H9 (cell line): Measurements from ENCODE around the gene KRT78. TPM values are rescaled to one million over a fixed set of nuclear protein-coding genes. Genes with fewer than 3 reads are reported as not detected.

Experiments
- DNase-seq: peaks from one replicate; pipeline ENCODE4 v3.0.0-alpha.2; 2017
- H2AFZ ChIP-seq: one replicate; pipeline ENCODE4 v1.6.1; 2013; ENCODE audit warnings: mild to moderate bottlenecking, low read length, control low read depth, moderate library complexity
- H2AK5ac ChIP-seq: 2 replicates; pipeline ENCODE4 v1.6.1; 2013; ENCODE audit warnings: low read length, control low read depth, mixed read lengths; ENCODE audit not compliant: insufficient read length
- H2BK120ac ChIP-seq: one replicate; pipeline ENCODE4 v1.6.1; 2013; ENCODE audit warnings: low read depth, mild to moderate bottlenecking, low read length, control low read depth, inconsistent platforms; ENCODE audit not compliant: poor library complexity, severe bottlenecking
- H2BK12ac ChIP-seq: 2 replicates; pipeline ENCODE4 v1.6.1; 2013; ENCODE audit warnings: low read length, control low read depth, mixed read lengths, low read depth; ENCODE audit not compliant: insufficient read length
- H2BK15ac ChIP-seq: 2 replicates; pipeline ENCODE4 v1.6.1; 2013; ENCODE audit warnings: low read depth, low read length, control low read depth
- H2BK20ac ChIP-seq: one replicate; pipeline ENCODE4 v1.6.1; 2013; ENCODE audit warnings: low read depth, mild to moderate bottlenecking, low read length, control low read depth, inconsistent platforms; ENCODE audit not compliant: poor library complexity, severe bottlenecking
- H2BK5ac ChIP-seq: 2 replicates; pipeline ENCODE4 v1.6.1; 2013; ENCODE audit warnings: low read length, control low read depth, mixed read lengths; ENCODE audit not compliant: insufficient read length
- H3K14ac ChIP-seq: 2 replicates; pipeline ENCODE4 v1.6.1; 2013; ENCODE audit warnings: low read length, control low read depth; ENCODE audit not compliant: insufficient read depth
- H3K18ac ChIP-seq: 2 replicates; pipeline ENCODE4 v1.6.1; 2013; ENCODE audit warnings: low read depth, mild to moderate bottlenecking, mixed read lengths, low read length, control low read depth; ENCODE audit not compliant: insufficient read length
- H3K23ac ChIP-seq: 2 replicates; pipeline ENCODE4 v1.6.1; 2013; ENCODE audit warnings: low read length, control low read depth, mixed read lengths, low read depth; ENCODE audit not compliant: insufficient read length
- H3K23me2 ChIP-seq: 2 replicates; pipeline ENCODE4 v1.6.1; 2013; ENCODE audit warnings: low read depth, mild to moderate bottlenecking, mixed read lengths, low read length, control low read depth; ENCODE audit not compliant: insufficient read length, poor library complexity, severe bottlenecking
- H3K27ac ChIP-seq: 2 replicates; pipeline ENCODE4 v1.5.1; 2013; ENCODE audit warnings: low read length, control low read depth, mixed read lengths, low read depth; ENCODE audit not compliant: insufficient read length
- H3K27me3 ChIP-seq: 2 replicates; pipeline ENCODE4 v1.6.1; 2013; ENCODE audit warnings: low read length, control low read depth, inconsistent platforms; ENCODE audit not compliant: insufficient read depth
- H3K4ac ChIP-seq: 2 replicates; pipeline ENCODE4 v1.6.1; 2013; ENCODE audit warnings: low read depth, mild to moderate bottlenecking, control low read depth, inconsistent platforms, low read length, moderate library complexity
- H3K4me1 ChIP-seq: 2 replicates; pipeline ENCODE4 v1.6.1; 2013; ENCODE audit warnings: low read length, control low read depth, inconsistent platforms; ENCODE audit not compliant: insufficient read depth
- H3K4me2 ChIP-seq: 2 replicates; pipeline ENCODE4 v1.6.1; 2013; ENCODE audit warnings: low read length, control low read depth, mixed read lengths; ENCODE audit not compliant: insufficient read length, insufficient read depth
- H3K56ac ChIP-seq: 2 replicates; pipeline ENCODE4 v1.6.1; 2013; ENCODE audit warnings: low read depth, mild to moderate bottlenecking, mixed read lengths, low read length, control low read depth; ENCODE audit not compliant: insufficient read length
- H3K79me1 ChIP-seq: 2 replicates; pipeline ENCODE4 v1.6.1; 2013; ENCODE audit warnings: low read depth, mild to moderate bottlenecking, moderate library complexity, low read length, control low read depth, inconsistent platforms; ENCODE audit not compliant: insufficient read depth, poor library complexity, severe bottlenecking
- H3K79me2 ChIP-seq: 2 replicates; pipeline ENCODE4 v1.6.1; 2013; ENCODE audit warnings: low read length, control low read depth, inconsistent platforms; ENCODE audit not compliant: insufficient read depth
- H3K9ac ChIP-seq: 2 replicates; pipeline ENCODE4 v1.6.1; 2013; ENCODE audit warnings: low read length, control low read depth, mixed read lengths; ENCODE audit not compliant: insufficient read length; ENCODE audit errors: extremely low read depth
- H3K9me3 ChIP-seq: one replicate; pipeline ENCODE4 v1.6.1; 2013; ENCODE audit warnings: low read depth, low read length, inconsistent platforms; ENCODE audit not compliant: control insufficient read depth
- H3T11ph ChIP-seq: one replicate; pipeline ENCODE4 v1.6.1; 2013; ENCODE audit warnings: mild to moderate bottlenecking, low read length, control low read depth, inconsistent platforms
- H4K20me1 ChIP-seq: one replicate; pipeline ENCODE4 v1.6.1; 2013; ENCODE audit not compliant: control insufficient read depth, insufficient read length, insufficient read depth
- H4K5ac ChIP-seq: 2 replicates; pipeline ENCODE4 v1.6.1; 2013; ENCODE audit warnings: low read depth, mild to moderate bottlenecking, mixed read lengths, low read length, control low read depth; ENCODE audit not compliant: insufficient read length
- H4K8ac ChIP-seq: replicated peaks from 2 replicates; pipeline ENCODE4 v1.6.1; 2013; ENCODE audit warnings: low read length, control low read depth, mixed read lengths, low read depth; ENCODE audit not compliant: insufficient read length
- H4K91ac ChIP-seq: 2 replicates; pipeline ENCODE4 v1.6.1; 2013; ENCODE audit warnings: low read depth, mild to moderate bottlenecking, moderate library complexity, mixed read lengths, low read length, control low read depth; ENCODE audit not compliant: insufficient read length
- H3K27ac Mint-ChIP-seq, 3 experiments: 2 replicates in 2 of 3; 3 replicates in 1 of 3; pipeline ENCODE4 v1.8.0; 2020 to 2021; ENCODE audit warnings: mixed read lengths in 3 of 3, mild to moderate bottlenecking in 1 of 3, moderate library complexity in 1 of 3
- H3K27me3 Mint-ChIP-seq: 2 replicates; pipeline ENCODE4 v1.8.0; 2021; ENCODE audit warnings: low read depth, mild to moderate bottlenecking, moderate library complexity, mixed read lengths
- H3K36me3 Mint-ChIP-seq, 3 experiments: 2 replicates in 2 of 3; 3 replicates in 1 of 3; pipeline ENCODE4 v1.8.0; 2020 to 2021; ENCODE audit warnings: low read depth in 3 of 3, mixed read lengths in 3 of 3; ENCODE audit not compliant: insufficient read depth in 1 of 3
- H3K4me1 Mint-ChIP-seq, 2 experiments: 2 replicates each; pipeline ENCODE4 v1.8.0; 2020; ENCODE audit warnings: mixed read lengths in 2 of 2
- H3K4me3 Mint-ChIP-seq, 2 experiments: 2 replicates in 1 of 2; 3 replicates in 1 of 2; pipeline ENCODE4 v1.8.0; 2020 to 2021; ENCODE audit warnings: mild to moderate bottlenecking in 2 of 2, mixed read lengths in 2 of 2, moderate library complexity in 1 of 2
- H3K9me3 Mint-ChIP-seq, 2 experiments: 2 replicates in 1 of 2; 3 replicates in 1 of 2; pipeline ENCODE4 v1.8.0; 2020; ENCODE audit warnings: mild to moderate bottlenecking in 2 of 2, mixed read lengths in 2 of 2, moderate library complexity in 1 of 2
- CTCF ChIP-seq: fragments of 200-600 bp; sonication (generic); conservative IDR thresholded peaks from 3 replicates; pipeline ENCODE4 v1.8.0; 2021; ENCODE audit warnings: antibody characterized with exemption, mild to moderate bottlenecking
- WGBS: extraction: QIAGEN DNeasy Blood & Tissue Kit; methylation state at CpG from one replicate; pipeline ENCODE4 v1.1.7; 2013; ENCODE audit warnings: missing lambda C conversion rate, low lambda C conversion rate, mixed read lengths; ENCODE audit not compliant: insufficient read length; ENCODE audit errors: extremely low coverage; 5-methylcytosine and 5-hydroxymethylcytosine counted together
- total RNA-seq: library from RNA; stranded (reverse); gene quantifications from 2 replicates; pipeline ENCODE4 v1.2.1, GENCODE V29; 2021

KRT78 gene
- total RNA-seq, 1 experiment from 2014 or later = not detected

GRCh38 chr12:52790427-52791270 lies 58.1 kb downstream of the KRT78 start:
- no peaks in the 10 kb centered on the region for H3K27me3 ChIP-seq
- Mint-ChIP-seq H3K9me3 (peaks cover 0 to 2% of the 10 kb centered on the region in 2 experiments; a peak in 2 of 5 replicates), H3K27me3 (peaks cover 9% of the 10 kb centered on the region), H3K27ac (no peak overlapping the region; a peak in 1 of 7 replicates), H3K4me3 (no peak overlapping the region; a peak in 1 of 5 replicates), H3K36me3 (no peaks in the 10 kb centered on the region), H3K4me1 (peaks cover 3 to 10% of the 10 kb centered on the region in 2 experiments; a peak in 3 of 4 replicates)
- H2BK12ac ChIP-seq = no peak overlapping the region
- H2BK20ac ChIP-seq = no peak overlapping the region
- H3K9ac ChIP-seq = no peak overlapping the region
- no peaks in the 10 kb centered on the region for H3K9me3 ChIP-seq
- no peak overlapping the region for H3K56ac ChIP-seq
- no peak overlapping the region; the same call in 1 of the 2 replicates for H3K14ac ChIP-seq
- no peak overlapping the region for H3T11ph ChIP-seq
- H2AFZ ChIP-seq = no peak overlapping the region
- no peak overlapping the region for H3K4me2 ChIP-seq
- TF ChIP-seq CTCF = 0 out of 3 replicates have a peak, but pooled peaks have one; percentile 19
- no peak overlapping the region for H2BK120ac ChIP-seq
- H4K20me1 ChIP-seq = no peaks in the 10 kb centered on the region
- H2BK15ac ChIP-seq = no peak overlapping the region
- H3K18ac ChIP-seq = no peak overlapping the region
- no peak for DNase-seq
- no CpG with 5 or more reads among the region's 19 CpGs for WGBS
- no peaks in the 10 kb centered on the region for H3K4me1 ChIP-seq
- H3K4ac ChIP-seq = no peak overlapping the region
- no peaks in the 10 kb centered on the region for H3K23me2 ChIP-seq
- no peaks in the 10 kb centered on the region for H3K79me1 ChIP-seq
- H4K5ac ChIP-seq = no peak overlapping the region
- H3K27ac ChIP-seq = no peak overlapping the region
- H2BK5ac ChIP-seq = no peak overlapping the region
- no peak overlapping the region for H4K91ac ChIP-seq
- no peak overlapping the region for H4K8ac ChIP-seq
- no peaks in the 10 kb centered on the region for H3K79me2 ChIP-seq
- H3K23ac ChIP-seq = no peak overlapping the region
- H2AK5ac ChIP-seq = no peak overlapping the region
